DMS79 (cell line): ENCODE results near the gene SIL1.
A peak's percentile ranks its signal among the peaks of the same experiment; 100 is the strongest.

Experiments used
- DNase-seq: peaks from one replicate; lab custom pipeline; 2025; lab: John Stamatoyannopoulos, UW

SIL1 gene

GRCh38 chr5:138980441-138980840, 217.7 kb downstream of the SIL1 start:
- DNase-seq: no peak

- DNase-seq: no peak
Observed at GRCh38 chr5:138979684-138980280, 218.4 kb downstream of the SIL1 start.

- DNase-seq: no peak
Observed at GRCh38 chr5:138978581-138978980, 219.6 kb downstream of the SIL1 start.

GRCh38 chr5:138978080-138978479, 220.1 kb downstream of the SIL1 start:
- no peak for DNase-seq

- no peak for DNase-seq
Observed at GRCh38 chr5:138975098-138975847, 222.9 kb downstream of the SIL1 start.

- no peak for DNase-seq
Observed at GRCh38 chr5:138974227-138975063, 223.7 kb downstream of the SIL1 start.

GRCh38 chr5:138972836-138973235, 225.3 kb downstream of the SIL1 start:
- DNase-seq: no peak

- DNase-seq: no peak
Observed at GRCh38 chr5:138972230-138972629, 225.9 kb downstream of the SIL1 start.

GRCh38 chr5:138969323-138970002, 228.7 kb downstream of the SIL1 start:
- peak; percentile 69 for DNase-seq

GRCh38 chr5:138968601-138969000, 229.6 kb downstream of the SIL1 start:
- DNase-seq: no peak

GRCh38 chr5:138967791-138968448, 230.2 kb downstream of the SIL1 start:
- peak; percentile 58 for DNase-seq

GRCh38 chr5:138966236-138966985, 231.8 kb downstream of the SIL1 start:
- DNase-seq: no peak

GRCh38 chr5:138965626-138966025, 232.5 kb downstream of the SIL1 start:
- DNase-seq: no peak

- DNase-seq: no peak
Observed at GRCh38 chr5:138964647-138965201, 233.4 kb downstream of the SIL1 start.

GRCh38 chr5:138963763-138964371, 234.3 kb downstream of the SIL1 start:
- DNase-seq: no peak

- DNase-seq: no peak
Observed at GRCh38 chr5:138962614-138963370, 235.4 kb downstream of the SIL1 start.

GRCh38 chr5:138961729-138962128, 236.4 kb downstream of the SIL1 start:
- no peak for DNase-seq

GRCh38 chr5:138961221-138961620, 236.9 kb downstream of the SIL1 start:
- no peak for DNase-seq

- no peak for DNase-seq
Observed at GRCh38 chr5:138960145-138960692, 237.9 kb downstream of the SIL1 start.
